Mucosa of stomach (tissue), 1 donor: ENCODE measurements around the gene TTN.

Experiments
- H3K27me3 ChIP-seq: one replicate; pipeline ENCODE4 v1.7.0; 2013; ENCODE audit warnings: mild to moderate bottlenecking, low read length; ENCODE audit not compliant: control insufficient read depth, insufficient read depth
- H3K36me3 ChIP-seq: one replicate; pipeline ENCODE4 v1.7.0; 2013; ENCODE audit warnings: low read length; ENCODE audit not compliant: control insufficient read depth, insufficient read depth
- H3K4me1 ChIP-seq: one replicate; pipeline ENCODE4 v1.7.0; 2013; ENCODE audit warnings: mild to moderate bottlenecking, low read length; ENCODE audit not compliant: control insufficient read depth, insufficient read depth
- H3K4me3 ChIP-seq: one replicate; pipeline ENCODE4 v1.7.0; 2013; ENCODE audit warnings: low read length
- H3K9ac ChIP-seq: one replicate; pipeline ENCODE4 v1.7.0; 2013; ENCODE audit warnings: mild to moderate bottlenecking, low read length, moderate library complexity
- H3K9me3 ChIP-seq: one replicate; pipeline ENCODE4 v1.7.0; 2013; ENCODE audit warnings: mild to moderate bottlenecking, low read length, moderate library complexity; ENCODE audit not compliant: control insufficient read depth
- donor health status: Pancreatic carcinoma.

Gene TTN

GRCh38 chr2:178829981-178830380, 22.8 kb upstream of the TTN start:
- Histone ChIP-seq H3K9ac (no peak overlapping the region), H3K9me3 (no peaks in the 10 kb centered on the region), H3K4me1 (no peaks in the 10 kb centered on the region), H3K36me3 (no peaks in the 10 kb centered on the region), H3K27me3 (no peaks in the 10 kb centered on the region), H3K4me3 (no peak overlapping the region)

DNA sequence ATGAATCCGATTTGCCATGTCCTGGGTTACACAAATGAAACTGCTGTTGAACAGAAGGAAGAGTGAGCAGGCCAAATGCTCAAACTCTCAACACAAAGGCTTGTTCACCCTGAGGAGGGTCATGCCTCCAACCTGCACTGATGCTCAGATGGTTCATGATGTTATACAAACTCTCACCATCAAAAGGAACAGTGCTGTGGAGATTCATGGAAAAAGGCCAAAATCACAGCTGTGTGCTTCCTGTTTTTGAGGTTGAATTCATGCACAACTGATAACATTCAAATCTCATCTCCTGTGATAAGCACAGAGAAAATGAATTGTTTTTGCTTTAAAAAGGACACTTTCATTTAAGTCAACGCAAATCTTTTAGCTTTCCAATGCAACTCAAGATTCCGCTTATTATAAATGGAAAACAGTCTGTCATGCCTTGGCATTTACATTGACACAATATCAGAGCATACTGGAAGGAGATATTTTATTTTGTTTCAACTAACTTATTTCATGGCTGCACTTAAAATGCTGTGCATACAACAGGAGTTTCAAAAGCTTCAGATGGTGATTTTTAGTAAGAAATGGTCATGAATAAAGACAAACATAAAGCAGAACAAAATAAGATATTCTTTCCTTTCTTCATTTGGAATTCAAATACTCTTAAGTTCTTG, 22.2 kb upstream of the TTN start:
- H3K9me3 ChIP-seq: no peaks in the 10 kb centered on the region
- H3K27me3 ChIP-seq: no peaks in the 10 kb centered on the region
- H3K9ac ChIP-seq: no peak overlapping the region
- H3K4me3 ChIP-seq: no peak overlapping the region
- no peaks in the 10 kb centered on the region for H3K4me1 ChIP-seq
- H3K36me3 ChIP-seq: no peaks in the 10 kb centered on the region

DNA sequence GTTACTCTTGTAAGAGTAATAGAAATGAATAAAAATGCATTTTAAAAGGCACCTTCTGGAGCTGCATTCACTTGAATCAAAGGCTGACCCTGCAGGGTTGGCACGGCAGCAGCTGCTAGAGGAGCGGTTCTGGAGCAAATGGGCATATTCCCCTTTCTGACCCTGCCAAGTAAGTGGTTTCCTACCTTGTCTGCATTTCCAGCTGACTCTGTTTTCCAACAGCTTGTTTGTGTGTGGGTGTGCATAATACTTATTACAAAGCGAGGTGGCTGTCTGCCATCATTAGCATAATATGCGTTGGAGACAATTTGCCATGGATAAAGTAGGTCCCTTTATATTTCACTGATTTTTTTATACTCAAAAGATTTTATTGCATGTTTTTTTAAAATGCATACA, 21.3 kb upstream of the TTN start:
- Histone ChIP-seq H3K27me3 (no peaks in the 10 kb centered on the region), H3K36me3 (no peaks in the 10 kb centered on the region), H3K9ac (no peak overlapping the region), H3K4me1 (no peaks in the 10 kb centered on the region), H3K9me3 (no peaks in the 10 kb centered on the region), H3K4me3 (no peak overlapping the region)

- Histone ChIP-seq H3K9ac (no peak overlapping the region), H3K27me3 (no peaks in the 10 kb centered on the region), H3K9me3 (no peaks in the 10 kb centered on the region), H3K4me1 (no peaks in the 10 kb centered on the region), H3K4me3 (no peak overlapping the region), H3K36me3 (no peaks in the 10 kb centered on the region)
Observed at GRCh38 chr2:178827739-178828485, 20.7 kb upstream of the TTN start.

- H3K27me3 ChIP-seq: no peaks in the 10 kb centered on the region
- no peaks in the 10 kb centered on the region for H3K36me3 ChIP-seq
- no peak overlapping the region for H3K9ac ChIP-seq
- no peak overlapping the region for H3K4me3 ChIP-seq
- no peaks in the 10 kb centered on the region for H3K4me1 ChIP-seq
- no peaks in the 10 kb centered on the region for H3K9me3 ChIP-seq
Observed at GRCh38 chr2:178827111-178827510, 19.9 kb upstream of the TTN start.

DNA sequence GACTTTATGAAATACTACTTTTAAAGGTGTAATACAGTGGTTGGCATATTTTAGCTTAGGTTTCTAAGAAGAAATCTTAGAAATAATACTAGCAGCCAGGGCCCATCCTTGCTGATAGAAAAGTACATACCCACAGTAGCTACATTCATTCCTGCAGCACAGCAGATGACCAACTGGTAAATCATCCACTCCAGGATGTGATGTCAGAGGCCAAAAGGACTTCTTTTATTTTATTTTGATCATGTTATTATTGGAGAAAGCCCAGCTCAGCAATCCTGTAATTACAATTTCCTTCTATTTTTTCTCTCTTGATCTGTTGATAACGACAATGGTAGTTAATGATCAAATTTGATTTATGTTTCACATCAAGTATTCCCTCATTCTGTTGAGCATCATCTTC, 18.0 kb upstream of the TTN start:
- no peaks in the 10 kb centered on the region for H3K4me1 ChIP-seq
- H3K9ac ChIP-seq: no peak overlapping the region
- no peaks in the 10 kb centered on the region for H3K9me3 ChIP-seq
- H3K4me3 ChIP-seq: no peak overlapping the region
- no peaks in the 10 kb centered on the region for H3K27me3 ChIP-seq
- H3K36me3 ChIP-seq: no peaks in the 10 kb centered on the region

GRCh38 chr2:178824181-178824580, 17.0 kb upstream of the TTN start:
- H3K36me3 ChIP-seq: no peaks in the 10 kb centered on the region
- H3K4me1 ChIP-seq: no peaks in the 10 kb centered on the region
- H3K4me3 ChIP-seq: no peak overlapping the region
- no peaks in the 10 kb centered on the region for H3K27me3 ChIP-seq
- H3K9ac ChIP-seq: no peak overlapping the region
- H3K9me3 ChIP-seq: no peaks in the 10 kb centered on the region

DNA sequence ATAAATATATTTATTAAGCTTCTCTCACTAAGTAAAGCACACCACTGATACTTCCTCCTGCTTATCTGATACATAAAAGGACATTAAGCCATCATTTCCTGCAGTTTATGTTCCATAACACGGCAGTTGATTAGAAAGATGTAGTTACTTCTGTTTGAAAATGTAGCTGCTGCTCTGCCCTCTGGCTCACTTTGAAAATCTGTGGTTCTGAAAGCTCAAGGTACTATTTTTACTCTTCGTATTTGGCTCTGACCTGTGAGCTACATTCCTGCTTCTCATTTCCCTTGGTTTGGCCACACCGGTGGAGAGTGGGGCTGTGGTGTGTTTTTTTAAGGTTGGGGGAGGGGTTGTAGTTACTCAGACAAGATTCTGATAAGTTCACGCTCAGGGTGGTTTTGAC, 12.8 kb upstream of the TTN start:
- H3K9me3 ChIP-seq: no peaks in the 10 kb centered on the region
- no peak overlapping the region for H3K4me3 ChIP-seq
- no peaks in the 10 kb centered on the region for H3K36me3 ChIP-seq
- no peak overlapping the region for H3K9ac ChIP-seq
- H3K4me1 ChIP-seq: no peaks in the 10 kb centered on the region
- H3K27me3 ChIP-seq: no peaks in the 10 kb centered on the region

GRCh38 chr2:178819147-178819875, 12.1 kb upstream of the TTN start:
- H3K9me3 ChIP-seq: no peaks in the 10 kb centered on the region
- H3K36me3 ChIP-seq: no peaks in the 10 kb centered on the region
- H3K4me1 ChIP-seq: no peaks in the 10 kb centered on the region
- no peak overlapping the region for H3K9ac ChIP-seq
- H3K4me3 ChIP-seq: no peak overlapping the region
- no peaks in the 10 kb centered on the region for H3K27me3 ChIP-seq

GRCh38 chr2:178811901-178812300, 4.7 kb upstream of the TTN start:
- Histone ChIP-seq H3K27me3 (no peaks in the 10 kb centered on the region), H3K9me3 (no peaks in the 10 kb centered on the region), H3K9ac (no peak overlapping the region), H3K4me1 (no peaks in the 10 kb centered on the region), H3K36me3 (no peaks in the 10 kb centered on the region), H3K4me3 (no peak overlapping the region)

DNA sequence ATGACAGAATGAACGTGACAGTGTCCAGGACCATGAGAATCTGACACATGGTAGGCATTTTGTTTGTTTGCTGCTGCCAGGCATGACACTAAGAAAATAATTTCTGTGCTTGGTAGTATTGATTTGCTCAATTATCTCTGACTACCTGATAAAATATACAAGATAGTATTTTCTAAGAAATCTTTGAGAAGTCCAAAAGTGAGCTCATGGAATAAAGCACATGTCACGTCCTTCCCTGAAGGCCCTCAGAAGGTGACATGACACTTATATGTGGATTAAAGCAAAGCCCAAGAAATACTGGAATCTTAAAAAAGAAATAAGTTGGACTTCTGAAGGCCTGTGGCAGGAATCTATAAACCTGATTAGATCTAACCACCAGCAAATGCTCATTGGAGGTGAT, 3.8 kb upstream of the TTN start:
- H3K27me3 ChIP-seq: no peaks in the 10 kb centered on the region
- H3K4me1 ChIP-seq: no peaks in the 10 kb centered on the region
- H3K9me3 ChIP-seq: no peaks in the 10 kb centered on the region
- no peak overlapping the region for H3K9ac ChIP-seq
- H3K36me3 ChIP-seq: no peaks in the 10 kb centered on the region
- H3K4me3 ChIP-seq: no peak overlapping the region

DNA sequence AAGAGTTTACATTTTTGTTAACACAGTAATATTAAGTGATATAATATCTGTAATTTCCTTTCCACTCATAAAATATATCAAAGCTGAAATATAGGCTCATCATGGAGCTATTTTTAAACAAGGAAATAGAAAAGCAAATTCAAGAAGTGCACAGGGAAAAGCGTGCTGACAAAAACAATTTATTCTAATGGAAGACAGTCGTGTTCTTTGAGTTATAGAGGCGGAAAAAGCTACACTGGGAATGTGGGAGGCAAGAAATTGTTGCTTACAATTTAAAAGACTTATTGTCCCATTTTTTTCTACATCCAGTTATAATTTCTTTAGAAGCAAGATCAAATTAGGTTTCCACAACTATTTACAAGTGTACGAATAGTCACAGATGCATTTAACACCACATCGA, 3.2 kb upstream of the TTN start:
- H3K36me3 ChIP-seq: no peaks in the 10 kb centered on the region
- H3K4me1 ChIP-seq: no peaks in the 10 kb centered on the region
- H3K27me3 ChIP-seq: no peaks in the 10 kb centered on the region
- H3K4me3 ChIP-seq: no peak overlapping the region
- no peak overlapping the region for H3K9ac ChIP-seq
- H3K9me3 ChIP-seq: no peaks in the 10 kb centered on the region
